ENCODE data around the gene CSRP2. TPM values are rescaled to one million over a fixed set of nuclear protein-coding genes. Genes with fewer than 3 reads are reported as not detected.

CSRP2 gene
- total RNA-seq, 1 donor from 2014 or later, result 28.5 TPM

DNA sequence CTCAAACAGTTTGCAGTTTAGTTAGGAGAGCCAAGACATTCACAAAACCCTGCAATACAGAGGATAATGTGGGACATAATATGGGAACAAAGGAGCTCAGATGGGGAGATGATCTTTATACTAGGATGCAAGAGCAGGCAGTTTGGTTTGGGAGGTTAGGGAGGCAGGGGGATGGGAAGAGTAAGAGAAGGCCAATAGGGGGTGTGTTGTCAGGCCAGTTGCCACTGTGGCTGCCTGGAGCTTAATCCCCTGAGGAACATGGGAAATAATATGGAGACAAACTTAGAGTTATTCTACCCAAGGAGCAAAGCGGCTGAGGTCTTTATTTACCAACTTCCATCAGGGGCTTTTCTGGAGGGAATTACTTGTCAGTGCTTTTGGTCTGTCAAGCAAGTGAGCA lies 10.0 kb upstream of the CSRP2 start:
- intact Hi-C loops (cut with DNase I), result no loop called here
- no peak for DNase-seq
- no peaks in the 10 kb centered on the region for H3K36me3 ChIP-seq
- H3K4me1 ChIP-seq, result no peaks in the 10 kb centered on the region
- no peaks in the 10 kb centered on the region for H3K27me3 ChIP-seq
- no peak for ATAC-seq
- no peak overlapping the region for H3K27ac ChIP-seq
- H3K9me3 ChIP-seq, result no peaks in the 10 kb centered on the region
- TF ChIP-seq, protein P1, sequence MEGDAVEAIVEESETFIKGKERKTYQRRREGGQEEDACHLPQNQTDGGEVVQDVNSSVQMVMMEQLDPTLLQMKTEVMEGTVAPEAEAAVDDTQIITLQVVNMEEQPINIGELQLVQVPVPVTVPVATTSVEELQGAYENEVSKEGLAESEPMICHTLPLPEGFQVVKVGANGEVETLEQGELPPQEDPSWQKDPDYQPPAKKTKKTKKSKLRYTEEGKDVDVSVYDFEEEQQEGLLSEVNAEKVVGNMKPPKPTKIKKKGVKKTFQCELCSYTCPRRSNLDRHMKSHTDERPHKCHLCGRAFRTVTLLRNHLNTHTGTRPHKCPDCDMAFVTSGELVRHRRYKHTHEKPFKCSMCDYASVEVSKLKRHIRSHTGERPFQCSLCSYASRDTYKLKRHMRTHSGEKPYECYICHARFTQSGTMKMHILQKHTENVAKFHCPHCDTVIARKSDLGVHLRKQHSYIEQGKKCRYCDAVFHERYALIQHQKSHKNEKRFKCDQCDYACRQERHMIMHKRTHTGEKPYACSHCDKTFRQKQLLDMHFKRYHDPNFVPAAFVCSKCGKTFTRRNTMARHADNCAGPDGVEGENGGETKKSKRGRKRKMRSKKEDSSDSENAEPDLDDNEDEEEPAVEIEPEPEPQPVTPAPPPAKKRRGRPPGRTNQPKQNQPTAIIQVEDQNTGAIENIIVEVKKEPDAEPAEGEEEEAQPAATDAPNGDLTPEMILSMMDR (IDR thresholded peaks at IDR 0.05), result no peak
- no peak overlapping the region for H3K4me3 ChIP-seq

- Histone ChIP-seq H3K4me3 (no peak overlapping the region), H3K36me3 (no peaks in the 10 kb centered on the region), H3K4me1 (no peaks in the 10 kb centered on the region), H3K27me3 (no peaks in the 10 kb centered on the region), H3K27ac (no peak overlapping the region), H3K9me3 (no peaks in the 10 kb centered on the region)
- no peak for ATAC-seq
- no peak for DNase-seq
- intact Hi-C loops (cut with DNase I), result no loop called here
- TF ChIP-seq, protein P1 (IDR thresholded peaks at IDR 0.05), result no peak
Measured at GRCh38 chr12:76883811-76884210, 5.0 kb upstream of the CSRP2 start.

DNA sequence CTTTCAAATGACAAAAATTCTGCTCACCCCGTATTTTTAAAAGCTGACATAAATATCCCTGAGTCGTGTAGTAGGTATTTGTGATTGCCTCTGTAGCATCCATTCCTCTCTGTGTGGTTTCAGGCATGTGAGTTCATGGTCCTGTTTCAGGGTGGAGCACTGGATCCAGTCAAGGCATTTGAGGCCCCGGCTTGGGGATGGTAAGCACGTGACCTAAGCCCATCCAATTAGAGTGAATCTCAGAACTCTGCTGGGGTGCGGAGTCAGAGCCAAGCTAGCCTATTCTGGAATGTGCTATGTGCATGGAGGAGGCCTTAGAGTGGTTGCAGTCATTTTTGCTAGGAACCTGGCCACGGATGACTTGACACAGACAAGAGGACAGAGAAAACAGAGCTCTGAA lies 4.3 kb upstream of the CSRP2 start:
- no peak for DNase-seq
- Histone ChIP-seq H3K9me3 (no peaks in the 10 kb centered on the region), H3K36me3 (no peaks in the 10 kb centered on the region), H3K27ac (no peak overlapping the region), H3K4me3 (no peak overlapping the region), H3K4me1 (no peaks in the 10 kb centered on the region), H3K27me3 (no peaks in the 10 kb centered on the region)
- TF ChIP-seq, protein P1 (IDR thresholded peaks at IDR 0.05), result no peak
- no peak for ATAC-seq
- intact Hi-C loops (cut with DNase I), result no loop called here

DNA sequence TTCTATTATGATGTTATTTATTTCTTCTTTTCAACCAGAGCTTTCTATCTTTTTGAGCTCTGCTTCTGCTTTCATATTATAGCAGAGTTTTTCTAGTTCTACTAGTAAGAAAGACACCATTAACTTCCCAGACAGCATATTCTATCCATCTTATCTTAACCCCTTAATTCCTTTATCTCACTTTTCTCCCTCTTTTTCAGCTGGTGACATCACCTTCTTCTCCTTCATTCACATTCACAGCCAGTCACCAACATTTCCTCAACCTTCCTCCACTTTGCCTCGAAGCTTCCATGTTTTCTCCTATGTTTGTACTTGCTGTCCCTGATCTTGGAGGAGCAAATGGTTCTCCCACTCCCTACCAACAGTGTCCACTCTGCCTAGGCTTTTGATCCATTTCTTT lies 3.5 kb upstream of the CSRP2 start:
- Histone ChIP-seq H3K4me3 (no peak overlapping the region), H3K36me3 (no peaks in the 10 kb centered on the region), H3K27me3 (no peaks in the 10 kb centered on the region), H3K27ac (no peak overlapping the region), H3K9me3 (no peaks in the 10 kb centered on the region), H3K4me1 (no peaks in the 10 kb centered on the region)
- DNase-seq, result no peak
- intact Hi-C loops (cut with DNase I), result no loop called here
- ATAC-seq, result no peak
- TF ChIP-seq, protein P1 (IDR thresholded peaks at IDR 0.05), result no peak

DNA sequence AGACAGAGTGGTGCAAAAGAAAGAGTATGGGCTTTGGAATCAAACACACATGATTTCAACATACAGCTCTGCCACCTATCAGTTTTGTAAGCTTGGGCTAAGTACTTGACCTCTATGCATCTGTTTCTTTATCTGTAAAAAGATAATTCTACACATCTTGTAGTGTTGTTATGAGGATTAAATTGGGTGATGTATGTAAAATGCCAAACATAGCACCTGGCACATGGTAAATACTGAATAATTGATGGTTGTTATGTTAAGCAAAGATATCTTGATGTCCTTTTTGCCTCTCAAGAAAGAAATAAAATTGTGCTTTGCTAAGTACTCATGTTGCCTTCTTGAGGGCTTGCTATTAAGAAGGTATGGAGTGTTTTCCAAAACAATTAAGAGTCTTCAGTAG lies 2.3 kb upstream of the CSRP2 start:
- TF ChIP-seq, protein P1 (IDR thresholded peaks at IDR 0.05), result no peak
- intact Hi-C loops (cut with DNase I), result no loop called here

DNA sequence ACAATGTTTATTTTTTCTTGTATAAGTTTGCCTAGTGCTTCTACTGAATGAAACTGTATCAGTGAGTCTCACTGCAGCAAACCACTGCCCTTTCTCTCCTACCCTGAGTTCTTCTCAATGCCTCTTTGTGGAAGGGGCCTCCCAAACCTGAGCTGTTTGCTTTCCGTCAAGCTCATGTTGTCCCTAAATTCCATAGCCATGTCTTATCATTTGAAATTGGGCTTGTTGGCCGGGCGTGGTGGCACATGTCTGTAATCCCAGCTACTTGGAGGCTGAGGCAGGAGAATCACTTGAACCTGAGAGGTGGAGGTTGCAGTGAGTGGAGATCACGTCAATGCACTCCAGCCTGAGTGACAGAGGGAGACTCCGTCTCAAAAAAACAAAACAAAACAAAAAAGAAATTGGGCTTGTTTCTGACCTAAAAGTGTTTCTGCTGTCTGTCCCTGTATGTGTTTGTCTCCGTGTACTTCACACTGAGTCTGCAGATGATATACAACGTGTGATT lies 1.8 kb upstream of the CSRP2 start:
- H3K4me1 ChIP-seq, result no peaks in the 10 kb centered on the region
- intact Hi-C loops (cut with DNase I), result no loop called here
- ATAC-seq (no peak), DNase-seq (no peak)
- no peak overlapping the region for H3K4me3 ChIP-seq
- TF ChIP-seq, protein P1 (IDR thresholded peaks at IDR 0.05), result no peak
- H3K27me3 ChIP-seq, result no peaks in the 10 kb centered on the region
- no peaks in the 10 kb centered on the region for H3K36me3 ChIP-seq
- H3K27ac ChIP-seq, result no peak overlapping the region
- H3K9me3 ChIP-seq, result no peaks in the 10 kb centered on the region

More for the DNA sequence above, 2.3 kb upstream of the CSRP2 start:
- H3K27ac ChIP-seq, result no peak overlapping the region
- no peaks in the 10 kb centered on the region for H3K36me3 ChIP-seq
- H3K4me3 ChIP-seq, result no peak overlapping the region
- ATAC-seq, result no peak
- H3K27me3 ChIP-seq, result no peaks in the 10 kb centered on the region
- no peaks in the 10 kb centered on the region for H3K4me1 ChIP-seq
- no peak for DNase-seq
- H3K9me3 ChIP-seq, result no peaks in the 10 kb centered on the region
